Lung (tissue), 12 donors: ENCODE results near the gene HOXB8. TPM values are rescaled to one million over a fixed set of nuclear protein-coding genes. Genes with fewer than 3 reads are reported as not detected.

Experiments
- ATAC-seq: fragments of 200-7000 bp; cut with Tn5 transposase; one replicate; pipeline ENCODE4 v1.9.1; 2020; ENCODE audit warnings: moderate number of reproducible peaks; ENCODE audit not compliant: insufficient read depth, low FRiP score
- DNase-seq, 3 donors: peaks; one replicate each; pipeline ENCODE4 v3.0.0-alpha.2; 2013 to 2017
- H3K27ac ChIP-seq, 2 donors: one replicate each; pipeline ENCODE4 v1.5.1; 2013; ENCODE audit warnings: mild to moderate bottlenecking in 2 of 2, moderate library complexity in 2 of 2, control low read depth in 1 of 2, inconsistent platforms in 1 of 2, low read depth in 1 of 2, low read length in 1 of 2
- H3K27me3 ChIP-seq, 3 donors: one replicate each; pipeline ENCODE4 v1.5.1; 2013; ENCODE audit warnings: low read length in 2 of 3; ENCODE audit not compliant: control insufficient read depth in 3 of 3, insufficient read depth in 3 of 3
- H3K36me3 ChIP-seq, 4 donors: one replicate each; pipeline ENCODE4 v1.5.1; 2013; ENCODE audit warnings: low read length in 4 of 4, mild to moderate bottlenecking in 1 of 4, moderate library complexity in 1 of 4; ENCODE audit not compliant: control insufficient read depth in 4 of 4, insufficient read depth in 4 of 4
- H3K4me1 ChIP-seq, 5 donors: one replicate each; pipeline ENCODE4 v1.5.1; 2013; ENCODE audit warnings: low read length in 5 of 5, mild to moderate bottlenecking in 2 of 5, moderate library complexity in 1 of 5; ENCODE audit not compliant: control insufficient read depth in 5 of 5, insufficient read depth in 5 of 5
- H3K4me3 ChIP-seq: one replicate; pipeline ENCODE4 v1.5.1; 2013; ENCODE audit warnings: mild to moderate bottlenecking, control low read depth, moderate library complexity
- H3K9ac ChIP-seq, 2 donors: one replicate each; pipeline ENCODE4 v1.5.1; 2013; ENCODE audit warnings: low read length in 2 of 2, control low read depth in 1 of 2; ENCODE audit not compliant: insufficient read depth in 1 of 2
- H3K9me3 ChIP-seq, 4 donors: one replicate each; pipeline ENCODE4 v1.5.1; 2013; ENCODE audit warnings: low read length in 3 of 4, mild to moderate bottlenecking in 1 of 4, moderate library complexity in 1 of 4; ENCODE audit not compliant: control insufficient read depth in 4 of 4, insufficient read depth in 3 of 4
- WGBS, 2 donors: extraction: QIAGEN DNeasy Blood & Tissue Kit; methylation state at CpG; one replicate each; pipeline ENCODE4 v1.1.7; 2013; 5-methylcytosine and 5-hydroxymethylcytosine counted together
- polyA plus RNA-seq, 2 donors: library from polyadenylated mRNA; stranded (reverse); fragments of 200-250 nt; gene quantifications; one replicate each; pipeline ENCODE4 v1.2.1, GENCODE V29; 2013
- total RNA-seq, 2 donors: library from RNA; depleted of rRNA in 1 of 2; stranded (reverse); fragments of >200 nt in 1 of 2; gene quantifications; one replicate each; pipeline ENCODE4 v1.2.1, GENCODE V29; 2014 to 2021
- TF ChIP-seq, protein P1 (sequence below): IDR thresholded peaks from 2 replicates; pipeline ENCODE4 v1.5.1; 2012; ENCODE audit warnings: mild to moderate bottlenecking; ENCODE audit errors: control extremely low read depth, extremely low read depth
- donor health status: control.
- donor health status: control.
- donor health status: Bipolar disorder and iron deficiency.
- donor health status: healthy.
- donor health status: DM: yes; HTN: yes; CAD: no.

HOXB8 gene
- total and polyA plus RNA-seq, 4 donors = 0.08 to 0.31 (median 0.10) TPM; not detected in 1

DNA sequence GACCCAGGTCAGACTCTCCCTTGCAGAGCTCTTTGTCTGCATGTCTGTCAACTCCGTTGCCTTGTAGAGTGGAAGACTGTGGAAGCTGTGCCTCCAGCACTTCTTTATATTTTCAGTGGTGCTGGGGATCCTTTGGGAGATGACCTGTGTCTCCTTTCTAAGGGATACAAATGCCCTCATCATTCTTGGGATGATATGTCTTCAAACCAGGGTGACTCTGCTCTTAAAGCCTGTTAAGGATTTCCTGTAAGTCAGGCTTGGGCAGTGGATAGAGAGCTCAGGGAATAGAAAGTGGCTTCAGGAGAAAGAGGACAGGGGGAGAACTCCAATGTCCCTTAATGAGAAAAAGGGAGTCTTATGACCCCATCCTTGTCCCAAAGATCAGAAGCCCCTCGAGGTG lies 26.6 kb downstream of the HOXB8 start:
- Histone ChIP-seq H3K27me3 (peaks cover 3 to 64% (median 5%) of the 10 kb centered on the region in 3 donors), H3K4me1 (peaks cover 0 to 64% (median 7%) of the 10 kb centered on the region in 5 donors), H3K9me3 (no peaks in the 10 kb centered on the region), H3K36me3 (peaks cover 0 to 16% (median 3%) of the 10 kb centered on the region in 4 donors), H3K27ac (peak overlapping the region in 1 of 2 donors; percentile 77), H3K4me3 (no peak overlapping the region), H3K9ac (peak overlapping the region; percentile 74 to 98)
- no peak for ATAC-seq
- peak; percentile 27 to 74 (median 48) for DNase-seq
- TF ChIP-seq, protein P1, sequence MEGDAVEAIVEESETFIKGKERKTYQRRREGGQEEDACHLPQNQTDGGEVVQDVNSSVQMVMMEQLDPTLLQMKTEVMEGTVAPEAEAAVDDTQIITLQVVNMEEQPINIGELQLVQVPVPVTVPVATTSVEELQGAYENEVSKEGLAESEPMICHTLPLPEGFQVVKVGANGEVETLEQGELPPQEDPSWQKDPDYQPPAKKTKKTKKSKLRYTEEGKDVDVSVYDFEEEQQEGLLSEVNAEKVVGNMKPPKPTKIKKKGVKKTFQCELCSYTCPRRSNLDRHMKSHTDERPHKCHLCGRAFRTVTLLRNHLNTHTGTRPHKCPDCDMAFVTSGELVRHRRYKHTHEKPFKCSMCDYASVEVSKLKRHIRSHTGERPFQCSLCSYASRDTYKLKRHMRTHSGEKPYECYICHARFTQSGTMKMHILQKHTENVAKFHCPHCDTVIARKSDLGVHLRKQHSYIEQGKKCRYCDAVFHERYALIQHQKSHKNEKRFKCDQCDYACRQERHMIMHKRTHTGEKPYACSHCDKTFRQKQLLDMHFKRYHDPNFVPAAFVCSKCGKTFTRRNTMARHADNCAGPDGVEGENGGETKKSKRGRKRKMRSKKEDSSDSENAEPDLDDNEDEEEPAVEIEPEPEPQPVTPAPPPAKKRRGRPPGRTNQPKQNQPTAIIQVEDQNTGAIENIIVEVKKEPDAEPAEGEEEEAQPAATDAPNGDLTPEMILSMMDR = no peak
- 13 to 20% methylated on average over 2 of the region's 2 CpGs for WGBS, 2 donors

DNA sequence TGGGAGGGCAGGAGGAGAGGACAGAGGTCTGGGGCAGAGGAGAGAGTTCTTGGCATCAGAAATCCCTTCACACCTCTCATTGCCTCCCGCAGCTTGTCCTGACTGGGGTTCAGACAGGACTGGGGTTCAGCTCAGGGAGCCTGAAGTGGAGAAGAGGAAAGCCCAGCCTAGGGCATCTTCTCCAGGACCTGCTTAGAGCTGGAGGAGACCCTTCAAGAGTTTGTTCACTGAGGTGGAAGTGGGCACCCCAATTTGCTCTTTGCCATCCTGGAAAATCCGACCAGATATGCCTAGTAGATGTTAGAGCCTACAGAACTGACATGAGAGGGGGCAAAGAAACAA lies 27.0 kb downstream of the HOXB8 start:
- peak in 1 of 3 donors; percentile 41 for DNase-seq

DNA sequence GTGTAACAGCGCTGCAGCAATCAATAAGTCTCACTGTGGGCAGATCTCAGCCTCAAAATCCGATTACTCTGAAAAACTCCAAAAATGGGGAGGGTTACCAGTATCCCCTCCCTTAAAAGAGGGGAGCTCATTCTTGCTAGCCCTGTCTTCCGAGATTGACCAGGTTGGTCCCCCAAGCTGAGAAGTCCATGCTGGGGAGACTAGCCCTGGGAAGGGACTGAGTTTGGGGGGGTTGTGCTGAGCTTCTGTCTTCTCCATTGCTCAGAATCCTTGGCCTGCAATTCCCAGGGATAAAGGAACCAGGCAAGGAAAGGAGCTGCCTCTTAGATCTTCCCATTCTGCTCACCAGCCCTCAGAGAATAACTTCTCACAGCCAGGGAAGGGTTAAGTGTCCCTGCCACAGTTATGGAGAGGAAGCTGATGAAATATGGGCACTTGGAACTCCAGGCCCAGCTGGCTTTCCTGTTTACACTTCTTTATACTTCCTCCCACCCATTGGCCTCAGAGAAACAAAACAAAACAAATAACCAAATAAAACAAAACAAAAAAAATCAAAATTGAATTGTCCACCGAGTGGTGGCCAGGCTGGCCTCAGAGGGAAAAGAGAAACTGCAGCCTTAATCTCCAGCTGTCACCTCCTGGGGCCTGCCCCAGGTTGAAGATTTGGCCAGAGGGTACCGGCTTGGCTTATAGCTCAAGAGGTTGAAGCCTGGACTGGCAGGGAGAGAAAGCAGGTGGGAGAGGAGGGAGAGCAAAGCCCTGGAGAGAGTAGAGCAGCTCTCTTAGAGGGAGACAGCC lies 27.6 kb downstream of the HOXB8 start:
- H3K27ac ChIP-seq = peak overlapping the region in 1 of 2 donors; percentile 77
- 19 to 27% methylated on average over 5 of the region's 5 CpGs for WGBS, 2 donors

More for the DNA sequence above, 27.0 kb downstream of the HOXB8 start:
- Histone ChIP-seq H3K4me1 (peaks cover 0 to 69% (median 7%) of the 10 kb centered on the region in 5 donors), H3K36me3 (peaks cover 0 to 11% (median 3%) of the 10 kb centered on the region in 4 donors), H3K9ac (peak overlapping the region; percentile 61 to 98), H3K4me3 (no peak overlapping the region), H3K27me3 (peaks cover 3 to 60% (median 5%) of the 10 kb centered on the region in 3 donors), H3K9me3 (no peaks in the 10 kb centered on the region), H3K27ac (peak overlapping the region in 1 of 2 donors; percentile 77)
- WGBS, 2 donors = 21 to 36% methylated on average over 2 of the region's 2 CpGs
- no peak for ATAC-seq
- TF ChIP-seq, protein P1 = no peak

More for the DNA sequence above, 27.6 kb downstream of the HOXB8 start:
- H3K4me3 ChIP-seq = no peak overlapping the region
- DNase-seq = peak; percentile 88 to 97 (median 96)
- H3K36me3 ChIP-seq = peaks cover 0 to 11% (median 3%) of the 10 kb centered on the region in 4 donors
- peaks cover 0 to 74% (median 7%) of the 10 kb centered on the region in 5 donors for H3K4me1 ChIP-seq
- H3K27me3 ChIP-seq = peaks cover 3 to 56% (median 5%) of the 10 kb centered on the region in 3 donors
- peak overlapping the region; percentile 61 to 98 for H3K9ac ChIP-seq
- no peak for ATAC-seq
- TF ChIP-seq, protein P1 = no peak
- H3K9me3 ChIP-seq = no peaks in the 10 kb centered on the region
